Activated CD4-positive, alpha-beta T cell treated with anti-CD3 and anti-CD28 coated beads, Interleukin-10, Interleukin-2, amounts not matched to agents 100 ng/mL and 50 ng/mL, durations not matched to agents 16 hours and 8 hours (primary cell): ENCODE data around the gene TCEANC2.
"Not testable (repeated sequence)": the region's sequence is repeated elsewhere in the genome, so short reads cannot be mapped to it uniquely, and the experiment has no call there.

Experiments used
- DNase-seq: peaks from one replicate; pipeline ENCODE4 v3.0.0-alpha.2; 2020

Gene TCEANC2

GRCh38 chr1:54028306-54029251, 24.8 kb upstream of the TCEANC2 start:
- no peak for DNase-seq

- no peak for DNase-seq
These were observed 15.9 kb upstream of the TCEANC2 start for GRCh38 chr1:54037476-54037875.

GRCh38 chr1:54041806-54042205, 11.6 kb upstream of the TCEANC2 start:
- DNase-seq, result no peak

- no peak for DNase-seq
These were observed 7.9 kb upstream of the TCEANC2 start for GRCh38 chr1:54045496-54045895.

GRCh38 chr1:54046671-54047383, 6.6 kb upstream of the TCEANC2 start:
- DNase-seq, result no peak

- no peak for DNase-seq
These were observed 5.8 kb upstream of the TCEANC2 start for GRCh38 chr1:54047384-54048305.

GRCh38 chr1:54050435-54050834, 3.0 kb upstream of the TCEANC2 start:
- not testable (repeated sequence) for DNase-seq

GRCh38 chr1:54051933-54052430, 1.4 kb upstream of the TCEANC2 start:
- DNase-seq, result no peak

GRCh38 chr1:54052431-54052933, 926 bp upstream of the TCEANC2 start:
- DNase-seq, result peak; percentile 53

- DNase-seq, result peak; percentile 16
These were observed 483 bp downstream of the TCEANC2 start for GRCh38 chr1:54053745-54054437.

GRCh38 chr1:54054438-54054749, 986 bp downstream of the TCEANC2 start:
- DNase-seq, result peak; percentile 18

- no peak for DNase-seq
These were observed 10.9 kb downstream of the TCEANC2 start for GRCh38 chr1:54064299-54064698.

- DNase-seq, result no peak
These were observed 16.4 kb downstream of the TCEANC2 start for GRCh38 chr1:54069791-54070170.

- peak; percentile 53 for DNase-seq
These were observed 16.9 kb downstream of the TCEANC2 start for GRCh38 chr1:54070171-54070837.

GRCh38 chr1:54077359-54077758, 24.0 kb downstream of the TCEANC2 start:
- DNase-seq, result no peak

GRCh38 chr1:54080598-54081049, 27.2 kb downstream of the TCEANC2 start:
- no peak for DNase-seq

- DNase-seq, result peak; percentile 67
These were observed 28.2 kb downstream of the TCEANC2 start for GRCh38 chr1:54081306-54082270.

GRCh38 chr1:54084794-54085193, 31.4 kb downstream of the TCEANC2 start:
- no peak for DNase-seq

GRCh38 chr1:54086754-54087153, 33.3 kb downstream of the TCEANC2 start:
- no peak for DNase-seq

GRCh38 chr1:54088385-54088784, 35.0 kb downstream of the TCEANC2 start:
- no peak for DNase-seq
